NCI-H2227 (cell line): ENCODE results near the gene POMT1.

Source experiments
- DNase-seq: peaks from one replicate; lab custom pipeline; 2025; ENCODE audit not compliant: unreplicated experiment; lab: John Stamatoyannopoulos, UW

The POMT1 gene

DNA sequence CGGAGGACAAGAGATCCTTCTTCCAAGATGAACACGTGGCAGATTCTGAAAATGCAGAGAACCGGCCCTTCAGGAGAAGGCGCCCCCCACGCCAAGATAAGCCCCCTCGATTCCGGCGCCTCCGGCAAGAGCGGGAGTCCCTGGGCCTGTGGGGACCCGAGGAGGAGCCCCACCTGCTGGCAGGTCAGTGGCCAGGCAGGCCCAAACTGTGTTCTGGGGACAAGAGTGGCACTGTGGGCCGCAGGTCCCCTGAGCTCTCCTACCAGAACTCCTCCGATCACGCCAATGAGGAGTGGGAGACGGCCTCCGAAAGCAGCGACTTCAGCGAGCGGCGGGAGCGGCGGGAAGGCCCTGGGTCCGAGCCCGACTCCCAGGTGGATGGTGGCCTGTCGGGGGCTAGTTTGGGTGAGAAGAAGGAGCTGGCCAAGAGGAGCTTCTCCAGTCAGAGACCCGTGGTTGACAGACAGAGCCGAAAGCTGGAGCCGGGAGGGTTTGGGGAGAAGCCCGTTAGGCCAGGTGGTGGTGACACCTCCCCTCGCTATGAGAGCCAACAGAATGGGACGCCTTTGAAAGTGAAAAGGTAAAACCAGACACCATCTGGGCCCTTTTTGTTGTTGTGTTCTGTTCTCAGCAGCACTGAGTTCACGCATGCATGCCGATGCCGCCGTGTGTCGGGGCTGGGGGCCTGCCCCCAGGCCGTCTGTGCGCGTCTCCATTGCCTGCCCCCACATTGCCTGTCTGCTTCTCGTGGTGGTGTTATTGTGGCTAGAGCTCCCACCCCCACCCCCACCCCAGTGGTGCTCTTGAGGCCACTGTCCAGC, 26.6 kb upstream of the POMT1 start:
- no peak for DNase-seq

DNA sequence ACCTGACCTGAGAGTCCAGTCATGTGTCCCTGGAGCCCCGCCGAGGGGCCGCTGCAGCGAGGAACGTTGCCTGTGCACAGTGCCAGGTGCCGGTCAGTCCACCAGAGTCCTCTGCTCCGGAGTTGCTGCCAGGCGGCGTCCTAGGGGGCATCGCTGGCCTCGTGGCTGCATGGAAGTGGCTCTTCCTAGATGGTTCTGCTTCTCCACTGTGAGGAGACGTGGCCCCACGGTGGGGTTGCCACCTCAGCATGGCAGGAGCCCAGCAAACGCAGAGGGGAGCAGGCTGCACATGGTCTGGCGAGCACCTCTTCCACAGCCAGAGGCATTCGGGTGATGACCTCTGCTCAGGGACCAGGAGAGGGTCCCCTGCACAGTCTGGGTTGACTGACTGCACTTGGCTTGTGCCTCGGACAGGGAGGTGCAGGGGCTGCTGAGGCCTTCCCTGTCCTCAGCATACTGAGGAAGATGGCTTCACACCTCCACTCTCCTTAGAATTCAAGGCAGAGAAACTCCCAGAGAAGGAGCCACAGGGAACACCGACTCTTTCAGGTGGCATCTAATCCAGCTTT, 25.9 kb upstream of the POMT1 start:
- DNase-seq = no peak

DNA sequence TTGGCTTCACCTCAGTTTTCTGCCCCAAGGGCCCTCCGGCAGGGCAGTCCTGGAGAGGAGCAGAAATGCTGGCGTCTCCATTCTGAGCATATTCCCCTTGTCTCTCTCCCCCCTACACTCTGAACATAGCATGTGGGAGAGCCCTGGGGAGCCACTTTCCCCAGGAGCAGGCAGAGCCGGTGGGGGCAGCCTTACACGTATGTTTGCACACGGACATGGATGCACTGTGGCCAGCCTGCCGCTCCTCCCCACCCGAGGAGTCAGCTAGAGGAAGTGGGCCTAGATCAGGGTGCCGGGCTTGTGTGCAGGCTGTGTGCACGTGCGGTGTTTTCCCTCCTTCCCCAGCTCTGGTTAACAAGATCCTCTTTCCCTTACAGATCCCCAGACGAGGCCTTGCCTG, 25.4 kb upstream of the POMT1 start:
- no peak for DNase-seq

DNA sequence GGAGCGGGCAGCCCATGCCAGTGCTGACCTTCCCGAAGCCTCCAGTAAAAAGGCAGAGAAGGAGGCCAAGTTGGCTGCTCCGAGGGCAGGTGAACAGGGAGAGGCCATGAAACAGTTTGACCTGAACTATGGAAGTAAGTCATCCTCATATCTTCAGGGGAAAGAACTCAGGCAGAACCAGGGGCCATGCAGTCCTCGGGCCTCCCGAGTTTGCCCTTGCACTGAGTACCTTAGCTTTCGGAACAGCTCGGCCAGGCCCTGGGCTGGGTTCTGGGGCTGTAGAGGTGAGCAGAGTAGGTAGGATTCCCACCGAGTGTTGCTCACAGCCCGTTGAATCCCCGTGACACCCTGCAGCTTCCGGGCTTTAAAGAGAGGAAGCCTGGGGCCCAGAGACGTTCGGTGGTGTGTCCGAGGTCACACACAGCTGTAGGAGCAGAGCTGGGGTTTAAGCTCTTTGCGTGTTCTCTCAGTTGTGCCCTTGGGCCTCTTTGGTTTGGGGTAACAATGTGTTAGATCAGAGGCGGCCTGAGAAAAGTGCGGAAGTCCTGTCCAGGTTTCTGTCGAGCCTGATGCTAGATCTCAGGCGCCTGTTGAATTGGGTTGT, 24.8 kb upstream of the POMT1 start:
- DNase-seq = no peak

DNA sequence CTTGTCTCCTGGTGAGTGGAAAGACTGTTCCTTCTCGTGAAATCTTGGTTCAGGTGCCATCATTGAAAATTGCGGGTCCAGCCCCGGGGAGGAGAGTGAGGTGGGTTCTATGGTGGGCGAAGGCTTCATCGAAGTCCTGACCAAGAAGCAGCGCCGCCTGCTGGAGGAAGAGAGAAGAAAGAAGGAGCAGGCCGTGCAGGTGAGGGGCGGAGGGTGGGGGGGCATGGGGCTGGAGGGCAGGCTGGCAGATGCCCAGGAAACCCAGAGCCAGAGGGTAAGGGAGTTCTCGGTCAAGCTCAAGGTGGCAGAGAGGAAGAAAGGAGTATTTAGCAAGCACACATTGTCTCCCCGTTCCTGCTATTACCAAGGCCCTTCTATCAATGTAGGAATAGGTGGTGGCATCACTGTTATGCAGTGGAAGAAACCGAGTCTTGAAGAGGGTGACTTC, 24.3 kb upstream of the POMT1 start:
- peak; percentile 52 for DNase-seq

DNA sequence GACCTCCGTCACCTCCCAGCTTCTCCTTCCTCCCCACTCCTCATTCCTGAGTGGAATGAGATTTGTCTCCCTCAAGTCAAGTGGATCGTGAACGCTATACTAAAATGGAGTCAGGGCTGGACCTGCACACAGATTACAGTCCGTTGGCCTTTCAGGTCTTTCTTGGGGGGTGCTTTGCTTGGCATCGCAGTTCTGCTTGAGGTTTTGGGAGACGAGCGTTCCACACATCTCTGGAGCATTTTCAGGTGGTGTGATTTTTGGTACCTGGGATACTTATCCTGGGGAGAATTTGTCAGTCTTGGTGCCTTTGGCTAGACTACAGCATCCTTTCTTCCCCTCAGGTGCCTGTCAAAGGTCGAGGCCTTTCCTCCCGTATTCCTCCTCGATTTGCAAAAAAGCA, 23.8 kb upstream of the POMT1 start:
- no peak for DNase-seq

DNA sequence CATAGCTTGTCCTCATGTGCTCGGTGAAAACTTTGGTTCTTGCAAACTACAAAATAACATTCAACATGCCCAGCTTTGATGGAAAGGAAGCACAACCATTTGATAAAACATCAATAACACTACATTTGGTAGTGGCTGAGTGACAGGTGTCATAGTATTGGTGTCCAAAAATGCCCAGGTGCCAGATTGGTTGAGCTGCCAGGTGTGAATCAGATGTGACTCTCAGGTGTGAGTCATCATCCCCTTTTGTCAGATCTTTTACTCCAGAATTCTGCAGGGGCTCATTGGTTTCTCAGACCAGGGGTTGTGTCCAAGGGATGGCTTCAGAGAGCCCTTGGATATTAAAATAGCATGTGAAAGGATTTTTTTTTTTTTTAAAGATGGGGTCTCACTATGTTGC, 22.5 kb upstream of the POMT1 start:
- DNase-seq = no peak

DNA sequence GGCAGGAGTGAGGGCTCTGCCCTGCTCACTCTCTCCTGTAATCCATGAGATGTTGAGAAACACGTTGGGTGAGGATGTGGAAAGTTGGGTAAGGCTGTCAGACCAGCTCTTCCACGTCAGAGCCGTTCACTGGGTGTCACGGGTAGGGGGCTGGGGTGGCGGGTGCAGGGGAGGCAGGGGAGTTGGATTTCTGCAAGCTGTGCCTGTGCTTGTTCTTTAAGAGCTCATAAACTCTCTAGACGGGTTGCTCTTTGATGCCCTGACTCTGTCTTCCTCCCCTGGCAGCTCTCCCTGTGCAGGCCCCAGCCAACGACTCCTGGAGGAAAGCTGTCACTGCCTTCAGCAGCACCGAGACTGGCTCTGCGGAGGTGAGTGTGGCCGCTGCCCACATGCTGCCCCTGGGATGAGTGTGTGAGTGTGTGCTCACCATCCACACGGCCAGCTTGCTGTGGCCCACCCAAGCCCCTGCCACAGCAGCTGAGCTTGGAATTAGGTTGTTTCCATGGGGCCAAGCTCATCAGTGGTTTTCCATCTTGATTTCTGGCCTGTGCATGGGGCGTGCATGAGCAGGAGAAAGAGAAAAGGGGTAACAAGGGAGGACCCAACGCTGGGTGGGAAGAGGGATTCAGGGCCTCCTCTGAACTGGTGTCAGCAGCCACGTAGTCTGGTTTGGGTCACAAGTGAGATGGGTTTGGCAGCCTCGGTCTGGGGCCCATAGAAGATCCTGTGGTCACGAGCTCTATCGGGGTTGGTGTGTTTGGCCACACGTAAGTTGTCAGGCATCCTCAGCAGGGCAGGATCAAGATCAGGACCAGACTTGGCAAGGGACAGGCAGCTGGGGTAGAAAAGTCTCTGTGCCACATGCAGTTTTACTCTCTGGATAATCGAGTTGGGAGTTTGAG, 21.0 kb upstream of the POMT1 start:
- DNase-seq = no peak

DNA sequence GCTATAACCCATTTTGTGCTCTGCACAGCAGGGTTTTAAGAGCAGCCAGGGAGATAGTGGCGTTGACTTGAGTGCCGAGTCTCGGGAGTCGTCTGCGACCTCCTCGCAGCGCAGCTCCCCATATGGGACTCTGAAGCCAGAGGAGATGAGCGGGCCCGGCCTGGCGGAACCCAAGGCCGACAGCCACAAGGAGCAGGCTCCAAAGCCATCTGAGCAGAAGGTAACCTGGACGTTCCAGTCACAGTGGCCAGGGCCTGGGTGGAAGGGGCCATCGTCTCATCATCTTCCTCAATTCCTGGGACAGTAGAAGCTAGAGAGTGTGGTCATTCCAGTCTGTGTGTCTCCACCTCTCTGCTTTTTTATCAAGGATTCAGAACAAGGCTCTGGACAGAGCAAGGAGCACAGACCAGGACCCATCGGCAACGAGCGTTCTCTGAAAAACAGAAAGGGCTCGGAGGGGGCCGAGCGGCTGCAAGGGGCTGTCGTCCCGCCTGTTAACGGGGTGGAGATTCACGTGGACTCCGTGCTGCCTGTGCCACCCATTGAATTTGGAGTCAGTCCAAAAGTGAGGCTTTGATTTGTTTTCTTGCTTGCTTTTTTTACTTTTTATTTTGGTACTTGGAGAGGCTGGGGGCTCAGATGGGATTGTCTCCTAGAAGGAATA, 20.2 kb upstream of the POMT1 start:
- DNase-seq = no peak

DNA sequence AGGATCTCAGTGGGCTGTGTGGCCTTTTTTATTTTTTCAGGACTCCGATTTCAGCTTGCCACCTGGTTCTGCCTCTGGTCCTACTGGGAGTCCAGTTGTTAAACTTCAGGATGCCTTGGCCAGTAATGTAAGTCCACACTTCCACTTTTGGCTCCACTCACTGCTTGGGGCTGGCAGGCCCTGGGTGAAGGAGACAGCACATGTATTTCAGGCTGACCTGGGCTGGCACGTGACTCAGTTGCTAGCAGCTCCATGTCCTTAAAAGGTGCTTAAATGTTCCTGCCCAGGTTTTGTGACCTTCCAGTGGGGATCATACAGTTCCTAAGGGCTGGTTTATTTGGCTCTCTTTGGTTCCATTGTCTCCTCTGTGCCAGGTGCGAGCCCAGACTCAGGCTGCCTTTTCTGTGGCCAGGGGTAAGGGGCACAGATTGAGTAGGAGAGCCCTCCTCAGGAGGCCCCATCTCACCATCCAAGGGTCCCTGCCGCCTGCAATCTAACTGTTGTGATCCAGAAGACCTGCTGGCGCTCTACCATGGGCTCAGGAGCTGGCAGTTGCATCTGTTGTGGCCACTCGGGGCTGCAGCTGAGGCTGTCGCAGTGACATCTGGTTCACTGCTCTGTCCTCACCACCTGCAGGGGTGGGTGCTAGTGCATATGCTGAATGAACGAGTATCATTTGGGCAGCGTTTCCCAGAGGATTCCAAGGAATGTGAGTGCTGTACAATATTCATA, 19.2 kb upstream of the POMT1 start:
- DNase-seq = no peak

DNA sequence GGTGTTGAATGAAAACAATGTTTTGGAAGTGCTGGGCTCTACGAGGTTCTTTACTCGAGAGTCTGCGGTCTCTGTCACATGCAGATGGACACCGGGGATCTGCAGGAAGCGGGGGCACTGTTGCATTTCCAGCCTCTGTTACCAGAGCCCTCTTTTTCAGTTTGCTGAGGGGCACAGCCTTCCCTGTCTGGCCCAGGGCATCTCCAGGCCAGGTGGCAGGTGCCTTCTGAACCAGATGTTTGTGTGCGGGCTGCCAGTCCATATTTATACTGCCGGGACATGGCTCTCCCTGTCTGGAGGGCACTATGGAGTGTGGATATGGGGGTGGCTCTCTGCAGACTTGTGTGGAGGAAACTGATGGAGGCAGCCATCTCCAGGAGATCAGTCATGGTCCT, 18.7 kb upstream of the POMT1 start:
- DNase-seq = no peak

DNA sequence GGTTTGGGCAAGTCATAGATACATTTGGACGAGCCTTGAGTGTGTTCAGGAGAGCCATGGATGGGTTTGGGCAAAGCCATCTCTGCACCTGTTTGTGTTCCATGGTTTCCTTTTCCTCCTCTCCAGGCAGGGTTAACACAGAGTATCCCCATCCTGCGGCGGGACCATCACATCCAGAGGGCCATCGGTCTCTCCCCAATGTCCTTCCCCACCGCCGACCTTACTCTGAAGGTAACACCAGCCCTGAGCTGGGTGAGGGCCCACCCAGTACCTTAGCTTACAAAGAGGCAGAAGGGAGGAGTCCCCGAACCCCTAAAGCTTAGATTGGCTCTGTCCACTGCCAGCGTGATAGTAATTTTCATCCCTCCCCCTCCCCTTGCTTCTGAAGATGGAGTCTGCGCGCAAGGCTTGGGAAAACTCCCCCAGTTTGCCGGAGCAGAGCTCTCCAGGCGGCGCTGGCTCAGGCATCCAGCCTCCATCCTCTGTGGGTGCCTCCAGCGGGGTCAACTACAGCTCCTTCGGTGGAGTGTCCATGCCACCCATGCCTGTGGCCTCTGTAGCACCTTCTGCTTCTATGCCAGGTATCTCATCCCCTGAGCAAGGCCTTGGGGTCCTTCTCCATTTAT, 18.0 kb upstream of the POMT1 start:
- DNase-seq = no peak

DNA sequence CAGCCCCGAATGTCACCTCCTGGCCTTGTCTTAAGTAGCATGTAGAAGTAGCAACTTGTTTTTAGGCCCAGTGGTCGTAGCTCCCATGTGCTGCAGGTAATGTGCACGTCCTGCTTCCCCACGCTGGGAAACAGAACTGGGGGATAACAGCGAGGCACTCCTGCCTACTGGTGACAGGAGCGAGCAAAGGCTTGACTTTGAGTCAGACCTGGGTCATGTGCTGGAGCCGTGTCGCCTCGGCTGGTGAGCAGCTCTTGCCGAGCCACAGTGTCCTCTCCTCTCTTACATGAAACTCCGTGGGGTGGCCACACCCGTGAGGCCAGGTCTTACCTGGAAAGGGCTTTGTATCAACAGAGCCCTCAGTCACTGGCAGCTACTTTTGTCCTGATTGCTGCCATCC, 17.5 kb upstream of the POMT1 start:
- no peak for DNase-seq

DNA sequence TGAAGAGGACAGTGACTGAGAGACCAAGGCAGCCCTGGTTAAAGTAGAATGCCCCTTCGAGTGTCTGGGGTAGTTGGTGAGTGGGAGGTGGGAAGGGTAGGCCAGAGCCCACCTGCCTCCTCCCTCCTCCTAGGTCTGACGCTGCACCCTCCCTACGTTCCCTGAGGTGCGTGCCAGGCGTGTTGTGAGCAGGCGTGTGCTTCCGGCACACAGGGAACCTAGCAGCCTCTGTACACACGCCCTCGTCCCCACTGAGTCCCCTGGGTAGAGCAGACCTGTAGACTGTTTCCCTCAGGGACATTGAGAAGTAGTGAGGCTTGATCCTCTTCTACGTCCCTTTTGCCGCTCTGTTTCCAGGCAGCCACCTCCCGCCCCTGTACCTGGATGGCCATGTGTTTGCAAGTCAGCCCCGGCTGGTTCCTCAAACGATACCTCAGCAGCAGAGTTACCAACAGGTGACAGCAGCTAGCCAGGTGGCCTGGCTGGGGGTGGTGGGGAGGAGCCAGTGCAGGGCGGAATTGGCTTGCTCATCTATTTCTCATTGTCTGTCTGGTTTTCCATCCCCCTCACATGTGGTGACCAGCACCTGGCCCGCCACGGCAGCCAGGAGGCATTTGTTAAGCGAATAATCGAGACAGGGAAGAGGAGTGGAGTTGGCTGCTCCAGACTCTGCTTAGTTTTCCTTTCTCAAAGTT, 16.8 kb upstream of the POMT1 start:
- no peak for DNase-seq

DNA sequence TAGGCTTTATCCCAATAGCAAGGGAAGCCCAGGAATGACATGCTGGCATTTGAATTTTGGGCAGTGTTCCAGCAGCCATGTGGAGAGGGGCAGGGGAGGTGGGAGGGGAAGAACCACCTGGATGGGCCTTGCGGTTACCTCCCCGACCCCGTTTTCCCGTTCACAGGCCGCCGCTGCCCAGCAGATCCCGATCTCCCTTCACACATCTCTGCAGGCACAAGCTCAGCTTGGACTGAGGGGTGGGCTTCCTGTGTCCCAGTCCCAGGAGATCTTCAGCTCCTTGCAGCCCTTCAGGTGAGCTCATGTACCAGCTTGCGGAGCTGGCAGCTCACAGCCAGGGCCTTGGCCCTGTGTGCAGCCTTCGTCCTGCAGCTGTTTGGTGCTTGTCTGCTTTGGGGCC, 15.7 kb upstream of the POMT1 start:
- no peak for DNase-seq

DNA sequence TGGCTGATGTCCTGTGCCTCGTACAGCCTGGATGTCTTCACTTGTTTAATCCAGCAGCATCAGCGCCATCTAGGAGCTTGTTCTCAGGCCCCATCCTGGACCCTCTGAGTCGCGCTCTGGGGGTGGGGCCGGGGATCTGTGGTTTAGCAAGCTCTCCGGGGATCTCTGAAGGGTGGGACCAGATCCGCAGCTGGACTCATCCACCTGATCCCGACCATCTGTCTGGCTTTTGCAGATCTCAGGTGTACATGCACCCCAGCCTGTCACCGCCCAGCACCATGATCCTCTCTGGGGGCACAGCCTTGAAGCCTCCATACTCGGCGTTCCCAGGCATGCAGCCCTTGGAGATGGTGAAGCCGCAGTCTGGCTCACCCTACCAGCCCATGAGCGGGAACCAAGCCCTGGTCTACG, 15.1 kb upstream of the POMT1 start:
- DNase-seq = no peak

DNA sequence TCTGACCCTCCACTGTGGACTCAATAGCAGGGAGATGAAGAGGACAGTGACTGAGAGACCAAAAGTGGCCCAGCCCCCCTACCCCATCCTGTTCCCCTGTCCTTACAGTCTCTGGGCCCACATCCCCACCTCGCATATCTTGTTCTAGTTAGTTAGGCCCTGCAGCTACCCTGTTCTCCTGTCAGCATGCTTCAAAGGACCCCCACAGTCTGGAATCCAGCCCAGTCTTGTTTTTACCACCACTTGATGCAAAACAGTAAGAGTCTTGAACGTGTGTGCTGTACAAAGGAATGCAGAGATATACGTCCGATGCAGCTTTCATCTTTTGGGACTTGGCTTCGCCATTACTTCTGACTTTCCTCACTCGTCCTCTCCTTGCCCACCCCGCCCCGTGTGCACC, 12.2 kb upstream of the POMT1 start:
- DNase-seq = no peak

DNA sequence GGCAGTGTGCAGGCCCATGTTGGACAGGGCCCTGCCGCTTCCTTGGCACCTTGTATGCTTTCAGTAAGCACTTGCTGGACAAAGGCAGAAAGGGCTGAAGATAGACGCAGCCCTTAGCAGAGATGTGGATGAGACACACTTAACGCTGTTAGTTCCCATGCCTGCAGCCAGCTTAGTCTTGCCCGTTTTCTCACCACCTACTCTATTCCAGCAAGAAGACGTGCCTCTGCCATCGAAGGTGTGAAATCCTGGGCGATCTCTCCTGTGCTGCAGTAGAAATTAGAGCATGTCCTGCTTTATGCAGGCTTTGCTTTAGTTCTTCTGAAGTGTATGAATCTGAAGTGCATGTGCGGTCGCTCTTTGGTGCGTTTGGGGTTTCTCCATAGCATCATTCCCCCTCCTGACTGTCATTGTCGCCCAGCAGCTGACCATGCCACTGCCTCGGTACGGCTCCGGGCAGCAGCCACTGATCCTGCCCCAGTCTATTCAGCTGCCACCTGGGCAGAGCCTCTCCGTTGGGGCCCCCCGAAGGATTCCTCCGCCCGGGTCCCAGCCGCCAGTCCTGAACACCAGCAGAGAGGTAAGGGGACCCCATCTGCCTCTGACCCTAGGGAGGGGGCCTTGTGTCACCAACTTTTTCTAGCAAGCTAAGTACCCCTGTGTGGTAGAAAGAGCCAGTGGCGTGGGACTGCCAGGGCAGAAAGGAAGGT, 11.6 kb upstream of the POMT1 start:
- no peak for DNase-seq

DNA sequence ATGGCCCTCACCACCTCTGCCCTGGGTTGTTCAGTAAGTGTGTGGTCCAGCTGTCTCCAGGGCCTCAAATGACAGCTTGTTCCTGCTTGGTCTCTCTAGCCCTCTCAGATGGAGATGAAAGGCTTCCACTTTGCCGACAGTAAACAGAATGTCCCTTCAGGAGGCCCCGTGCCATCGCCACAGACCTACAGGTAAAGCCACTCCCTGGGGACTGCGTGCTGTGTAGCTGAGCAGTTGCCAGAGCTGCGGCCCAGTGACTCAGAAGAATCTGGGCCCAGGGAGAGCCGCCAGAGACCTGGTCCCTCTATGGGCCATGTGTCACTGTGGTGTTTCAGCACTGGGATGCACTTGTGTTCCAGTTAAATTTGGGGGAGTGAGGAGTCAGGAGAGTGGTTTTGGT, 10.6 kb upstream of the POMT1 start:
- DNase-seq = no peak
